Measurements from ENCODE around the gene IL1RAPL2.
"Not testable (repeated sequence)": the region's sequence is repeated elsewhere in the genome, so short reads cannot be mapped to it uniquely, and the experiment has no call there.

IL1RAPL2 gene

DNA sequence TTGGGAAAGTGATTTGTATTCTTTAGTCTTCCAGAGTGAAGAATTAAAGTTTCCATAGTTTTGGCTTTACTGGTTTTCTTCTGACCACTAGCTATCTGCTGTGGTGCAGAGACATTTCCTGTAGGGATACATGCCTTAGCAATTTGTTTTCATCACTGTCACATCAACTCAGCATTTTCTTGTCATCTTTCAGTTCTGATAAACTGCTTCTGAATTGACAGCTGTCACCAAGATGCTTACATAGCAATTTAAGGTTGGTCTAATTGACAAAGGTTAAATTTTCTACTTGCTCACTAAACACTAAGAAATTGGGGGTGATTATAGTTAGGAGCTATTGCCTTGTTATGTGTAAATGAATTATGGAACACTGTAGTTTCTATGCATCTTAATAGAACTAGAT, 422.0 kb downstream of the IL1RAPL2 start:
- no peak for TF ChIP-seq CTCF (conservative IDR thresholded peaks at IDR 0.05; ENCODE audit: low read depth, low read length)
- no peak overlapping the region for H3K4me3 ChIP-seq (ENCODE audit: low read depth, low read length)
- DNase-seq (ENCODE audit: low read depth): no peak

GRCh38 chrX:104995546-104995945, 429.5 kb downstream of the IL1RAPL2 start:
- TF ChIP-seq CTCF (conservative IDR thresholded peaks at IDR 0.05; ENCODE audit: low read depth, low read length): no peak
- DNase-seq (ENCODE audit: low read depth): no peak

DNA sequence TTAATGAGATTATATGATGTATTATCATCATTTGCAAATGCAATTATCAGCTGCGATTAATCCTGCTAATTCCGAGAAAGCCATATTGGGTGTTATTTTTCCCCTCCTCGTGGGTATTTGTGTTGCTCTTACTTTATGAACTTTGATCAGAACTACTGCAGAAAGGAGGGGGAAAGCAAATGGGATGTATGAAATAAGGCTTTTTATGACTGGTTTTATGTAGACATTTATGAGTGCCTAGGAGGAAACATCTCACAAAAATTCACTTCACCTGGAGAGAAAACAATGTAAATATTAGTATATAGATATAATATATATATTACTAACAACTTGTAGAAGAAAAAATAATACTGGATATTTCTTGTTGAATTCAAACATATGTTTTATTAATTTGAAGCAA, 440.1 kb downstream of the IL1RAPL2 start:
- DNase-seq (ENCODE audit: low read depth): no peak
- H3K4me3 ChIP-seq (ENCODE audit: low read depth, low read length): no peak overlapping the region
- no peak for TF ChIP-seq CTCF (conservative IDR thresholded peaks at IDR 0.05; ENCODE audit: low read depth, low read length)

More at GRCh38 chrX:104995546-104995945, 429.5 kb downstream of the IL1RAPL2 start:
- H3K4me3 ChIP-seq (ENCODE audit: low read depth, low read length): no peak overlapping the region

DNA sequence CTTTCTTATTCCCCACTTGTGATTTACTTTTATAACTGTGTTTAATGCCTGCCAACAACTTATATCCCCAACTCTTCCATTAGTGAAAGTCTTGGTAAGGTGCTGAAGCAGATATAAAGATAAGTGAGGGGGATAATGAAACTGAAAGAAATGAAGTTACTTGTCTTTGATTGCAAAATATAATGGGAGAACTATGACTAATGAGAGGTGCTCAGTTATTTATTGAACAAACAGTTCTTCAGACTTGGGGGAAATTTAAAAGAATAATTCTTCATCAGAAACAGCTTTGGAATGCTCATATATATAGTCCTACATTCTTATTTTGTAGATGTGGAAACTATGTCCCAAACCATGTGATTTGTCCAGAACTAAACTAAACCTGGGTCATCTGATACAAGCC, 441.0 kb downstream of the IL1RAPL2 start:
- H3K4me3 ChIP-seq (ENCODE audit: low read depth, low read length): no peak overlapping the region
- TF ChIP-seq CTCF (conservative IDR thresholded peaks at IDR 0.05; ENCODE audit: low read depth, low read length): no peak
- no peak for DNase-seq (ENCODE audit: low read depth)

DNA sequence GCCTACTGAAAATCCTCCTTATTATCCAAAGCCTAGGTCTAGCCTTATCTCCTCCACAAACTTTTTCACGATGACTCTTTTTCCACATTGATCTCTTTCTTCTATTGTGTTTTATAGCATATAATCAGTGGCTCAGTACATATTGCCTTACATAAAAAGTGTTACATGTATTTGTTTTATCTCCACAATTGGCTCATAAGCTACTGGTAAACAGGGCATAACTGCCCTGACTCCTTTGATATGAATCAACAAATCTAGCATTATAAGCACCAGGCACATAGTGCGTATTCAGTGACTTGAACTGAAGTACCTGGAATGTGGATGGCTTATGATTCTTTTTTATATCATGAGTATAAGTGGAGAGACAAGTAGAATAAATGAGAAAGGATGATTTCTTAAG, 447.7 kb downstream of the IL1RAPL2 start:
- no peak overlapping the region for H3K4me3 ChIP-seq (ENCODE audit: low read depth, low read length)
- no peak for DNase-seq (ENCODE audit: low read depth)
- TF ChIP-seq CTCF (conservative IDR thresholded peaks at IDR 0.05; ENCODE audit: low read depth, low read length): no peak

DNA sequence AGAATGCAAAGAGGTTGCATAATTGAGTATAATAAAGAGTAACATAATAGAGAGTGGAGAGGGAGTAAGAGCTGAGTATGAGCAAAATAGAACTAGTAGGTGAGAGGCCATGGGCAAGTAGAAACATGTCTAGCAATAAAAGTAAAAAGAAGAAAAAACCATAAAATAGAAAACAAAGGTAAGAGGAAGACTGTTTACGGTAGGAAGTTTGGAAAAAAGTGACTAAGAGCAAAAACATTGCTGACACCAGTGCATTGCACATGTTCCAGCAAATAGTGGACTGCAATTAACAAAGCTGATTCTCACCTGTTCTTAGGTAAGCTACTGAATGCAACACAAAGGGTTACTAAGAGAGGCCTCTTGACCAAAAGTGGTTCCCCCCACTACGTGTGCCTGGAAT, 451.6 kb downstream of the IL1RAPL2 start:
- TF ChIP-seq CTCF (conservative IDR thresholded peaks at IDR 0.05; ENCODE audit: low read depth, low read length): no peak
- no peak for DNase-seq (ENCODE audit: low read depth)
- H3K4me3 ChIP-seq (ENCODE audit: low read depth, low read length): no peak overlapping the region

DNA sequence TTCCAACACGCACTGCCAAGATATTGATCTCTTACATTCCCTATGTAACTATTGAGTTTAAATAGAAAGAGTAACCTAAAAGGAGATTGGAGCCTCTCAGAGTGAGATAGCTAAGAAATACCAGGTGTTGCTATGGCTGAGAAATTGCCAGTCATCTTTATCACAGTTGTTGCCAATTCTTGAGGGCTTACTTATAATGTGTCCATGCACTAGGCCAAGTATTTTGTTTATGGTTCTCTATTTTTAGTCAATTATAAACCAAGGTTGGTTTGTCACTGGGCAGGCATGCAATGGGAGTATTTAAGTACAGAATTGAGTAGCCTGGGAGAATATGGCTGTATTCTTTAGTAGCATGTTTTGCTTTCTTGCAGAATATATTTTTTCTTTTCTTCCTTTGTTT, 452.9 kb downstream of the IL1RAPL2 start:
- no peak for DNase-seq (ENCODE audit: low read depth)
- no peak for TF ChIP-seq CTCF (conservative IDR thresholded peaks at IDR 0.05; ENCODE audit: low read depth, low read length)
- no peak overlapping the region for H3K4me3 ChIP-seq (ENCODE audit: low read depth, low read length)

GRCh38 chrX:105028962-105029361, 463.0 kb downstream of the IL1RAPL2 start:
- not testable (repeated sequence) for DNase-seq (ENCODE audit: low read depth); H3K4me3 ChIP-seq (ENCODE audit: low read depth, low read length)

Data from choroid plexus epithelial cell (primary cell).